HCT116 (cell line): ENCODE results near the gene CAPN15. TPM values are rescaled to one million over a fixed set of nuclear protein-coding genes. Genes with fewer than 3 reads are reported as not detected.

Experiments
- ATAC-seq: fragments of 200-7000 bp; cut with Tn5 transposase; 2 replicates; pipeline ENCODE4 v1.9.1; 2020; ENCODE audit warnings: mild to moderate bottlenecking, moderate library complexity
- BruUV-seq: library from RNA; stranded (reverse); fragments of 400-500 nt; replicated peaks from 2 replicates; lab custom pipeline; 2021; lab: Mats Ljungman, UMichigan
- CTCF ChIA-PET: fragments of 300-600 bp; sonication (Branson Sonifier 250); formaldehyde crosslinking; loops from one replicate; lab custom pipeline; 2021; ENCODE audit warnings: antibody characterized with exemption; lab: Charles Lee
- POLR2A ChIA-PET: fragments of 300-600, 350-600 bp; sonication (Branson Sonifier 250); formaldehyde crosslinking; loops from one replicate; lab custom pipeline; 2021; ENCODE audit warnings: antibody characterized with exemption; lab: Charles Lee
- RAD21 ChIA-PET, 2 experiments: fragments of 300-600 bp; sonication (Branson Sonifier 250); formaldehyde crosslinking; loops; one replicate each; lab custom pipeline; 2023; ENCODE audit warnings: low total read pairs in 2 of 2; ENCODE audit not compliant: uncharacterized antibody in 2 of 2, unreplicated experiment in 2 of 2, low non-redundant PET in 1 of 2; lab: Charles Lee
- DNase-seq: peaks from one replicate; pipeline ENCODE4 v3.0.0-alpha.2; 2010; ENCODE audit warnings: low read depth, low spot score
- H2AFZ ChIP-seq: fragments of 200-600 bp; shearing (Covaris generic), sonication (generic); 2 replicates; pipeline ENCODE4 v1.6.1; 2017; ENCODE audit warnings: low read depth, mixed run types, mixed read lengths, antibody characterized with exemption, low read length; ENCODE audit not compliant: poor library complexity, severe bottlenecking
- H3K27ac ChIP-seq: 2 replicates; pipeline ENCODE4 v1.5.1; 2012; ENCODE audit warnings: low read depth, low read length
- H3K27me3 ChIP-seq: fragments of 200-600 bp; sonication (generic); 2 replicates; pipeline ENCODE4 v1.6.1; 2016; ENCODE audit warnings: mixed run types, low read length, mixed read lengths; ENCODE audit not compliant: insufficient read depth
- H3K36me3 ChIP-seq, 2 experiments: fragments of 200-500 bp in 1 of 2; fragments of 200-600 bp in 1 of 2; sonication (Bioruptor generic) in 1 of 2; sonication (generic) in 1 of 2; 2 replicates each; pipeline versions ENCODE4 v1.5.1 to v1.6.1; 2014 to 2016; ENCODE audit warnings: low read length in 2 of 2, inconsistent platforms in 1 of 2, mixed read lengths in 1 of 2, mixed run types in 1 of 2; ENCODE audit not compliant: insufficient read depth in 2 of 2, control insufficient read depth in 1 of 2
- H3K4me1 ChIP-seq, 2 experiments: fragments of 200-600 bp in 1 of 2; sonication (generic) in 1 of 2; 2 replicates each; pipeline versions ENCODE4 v1.5.1 to v1.6.1; 2012 to 2017; ENCODE audit warnings: low read length in 2 of 2, inconsistent platforms in 1 of 2, mild to moderate bottlenecking in 1 of 2, mixed read lengths in 1 of 2, mixed run types in 1 of 2, moderate library complexity in 1 of 2; ENCODE audit not compliant: insufficient read depth in 2 of 2, control insufficient read depth in 1 of 2
- H3K4me2 ChIP-seq: fragments of 200-600 bp; sonication (generic); 2 replicates; pipeline ENCODE4 v1.6.1; 2017; ENCODE audit warnings: mixed run types, low read length, mixed read lengths
- H3K4me3 ChIP-seq, 2 experiments: fragments of 200-600 bp in 1 of 2; sonication (generic) in 1 of 2; replicated peaks in 1 of 2; 2 replicates each; pipeline ENCODE4 v1.5.1; 2011 to 2016; ENCODE audit warnings: low read length in 2 of 2, control low read depth in 1 of 2, low read depth in 1 of 2, mild to moderate bottlenecking in 1 of 2, mixed read lengths in 1 of 2, mixed run types in 1 of 2
- H3K79me2 ChIP-seq: fragments of 200-600 bp; sonication (generic); 2 replicates; pipeline ENCODE4 v1.6.1; 2017; ENCODE audit warnings: mild to moderate bottlenecking, mixed run types, low read length, moderate library complexity, mixed read lengths; ENCODE audit not compliant: insufficient read depth
- H3K9ac ChIP-seq: fragments of 200-600 bp; sonication (generic); 2 replicates; pipeline ENCODE4 v1.6.1; 2016; ENCODE audit warnings: low read length, mixed read lengths
- H3K9me2 ChIP-seq: fragments of 200-600 bp; sonication (generic), shearing (Covaris generic); 2 replicates; pipeline ENCODE4 v1.6.1; 2017; ENCODE audit warnings: mixed run types, mild to moderate bottlenecking, moderate library complexity; ENCODE audit not compliant: insufficient read depth
- H3K9me3 ChIP-seq, 2 experiments: fragments of 200-500 bp in 1 of 2; fragments of 200-600 bp in 1 of 2; sonication (Bioruptor generic) in 1 of 2; sonication (generic) in 1 of 2; 2 replicates each; pipeline ENCODE4 v1.6.1; 2014 to 2017; ENCODE audit warnings: low read length in 2 of 2, mixed read lengths in 2 of 2, inconsistent platforms in 1 of 2, low read depth in 1 of 2, mild to moderate bottlenecking in 1 of 2, mixed run types in 1 of 2, moderate library complexity in 1 of 2; ENCODE audit not compliant: control insufficient read depth in 1 of 2, insufficient read depth in 1 of 2
- H4K20me1 ChIP-seq: fragments of 200-600 bp; sonication (generic), shearing (Covaris generic); 2 replicates; pipeline ENCODE4 v1.6.1; 2017; ENCODE audit warnings: mixed run types, mild to moderate bottlenecking, moderate library complexity; ENCODE audit not compliant: insufficient read depth
- CBX3 ChIP-seq: IDR thresholded peaks from 2 replicates; pipeline ENCODE4 v1.6.1; 2012; ENCODE audit warnings: low read depth
- EGR1 ChIP-seq: IDR thresholded peaks from 2 replicates; pipeline ENCODE4 v1.6.1; 2012; ENCODE audit warnings: low read depth
- EZH2 ChIP-seq: fragments of 200-600 bp; sonication (generic); IDR thresholded peaks from 2 replicates; pipeline ENCODE4 v1.6.1; 2017; ENCODE audit warnings: antibody characterized with exemption, mixed run types
- SIN3A ChIP-seq: IDR thresholded peaks from 2 replicates; pipeline ENCODE4 v1.6.1; 2012; ENCODE audit warnings: low read depth
- SP1 ChIP-seq: IDR thresholded peaks from 2 replicates; pipeline ENCODE4 v1.6.1; 2012; ENCODE audit warnings: low read depth
- ZNF274 ChIP-seq: fragments of 200-500 bp; sonication (Bioruptor generic); IDR thresholded peaks from 2 replicates; pipeline ENCODE4 v1.6.1; 2014; ENCODE audit warnings: mild to moderate bottlenecking, low read depth, low read length, inconsistent platforms
- intact Hi-C: fragments of 100-400 bp; cut with micrococcal nuclease; formaldehyde crosslinking; loops from 2 replicates; pipeline ENCODE4 v1.10.0; 2022
- total RNA-seq: library from RNA; stranded (reverse); gene quantifications from one replicate; pipeline ENCODE4 v1.2.1, GENCODE V29; 2021; ENCODE audit not compliant: unreplicated experiment
- TF ChIP-seq, protein P1 (sequence below): IDR thresholded peaks from 2 replicates; pipeline ENCODE4 v1.6.1; 2012
- TF ChIP-seq, protein P2 (sequence below), 3 experiments: fragments of 200-600 bp in 1 of 3; sonication (generic) in 1 of 3; IDR thresholded peaks in 2 of 3; conservative IDR thresholded peaks in 1 of 3; 2 replicates each; pipeline ENCODE4 v1.5.1; 2012 to 2017; ENCODE audit warnings: low read depth in 2 of 3, low read length in 2 of 3, antibody characterized with exemption in 1 of 3, borderline replicate concordance in 1 of 3, control low read depth in 1 of 3, mild to moderate bottlenecking in 1 of 3, mixed read lengths in 1 of 3, mixed run types in 1 of 3, moderate library complexity in 1 of 3; ENCODE audit not compliant: insufficient read depth in 1 of 3

Gene CAPN15
- total RNA-seq, 1 experiment from 2014 or later = 39.0 TPM

DNA sequence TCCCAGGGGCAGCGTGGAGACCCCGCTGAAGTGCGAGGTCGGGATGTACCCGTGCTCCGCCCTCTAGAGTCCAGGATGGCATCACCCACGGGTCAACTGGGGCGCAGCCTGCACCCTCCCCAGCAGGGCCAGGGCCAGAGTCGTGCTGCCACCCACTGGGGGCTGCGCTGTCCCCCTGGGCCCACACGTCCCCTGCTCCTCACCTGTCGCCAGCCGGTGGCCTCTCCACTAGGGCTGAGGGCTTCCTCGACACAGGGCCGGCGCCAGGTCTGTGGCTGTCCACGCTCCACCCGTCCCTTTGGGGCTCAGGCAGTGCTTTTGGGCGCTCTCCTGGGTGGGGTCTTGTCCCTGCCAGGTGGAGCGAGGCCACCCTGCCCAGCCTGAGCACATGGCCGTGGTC, 21.1 kb downstream of the CAPN15 start:
- H3K9ac ChIP-seq = no peak overlapping the region
- H3K79me2 ChIP-seq = peaks cover 4% of the 10 kb centered on the region; the same call in 1 of the 2 replicates
- no peaks in the 10 kb centered on the region for H4K20me1 ChIP-seq
- no peaks in the 10 kb centered on the region for H3K27me3 ChIP-seq
- DNase-seq (no peak), ATAC-seq (no peak)
- no peaks in the 10 kb centered on the region for H3K4me1 ChIP-seq
- TF ChIP-seq, protein P1, sequence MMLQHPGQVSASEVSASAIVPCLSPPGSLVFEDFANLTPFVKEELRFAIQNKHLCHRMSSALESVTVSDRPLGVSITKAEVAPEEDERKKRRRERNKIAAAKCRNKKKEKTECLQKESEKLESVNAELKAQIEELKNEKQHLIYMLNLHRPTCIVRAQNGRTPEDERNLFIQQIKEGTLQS = no peak
- TF ChIP-seq ZNF274 = no peak
- TF ChIP-seq EZH2 = no peak
- TF ChIP-seq CBX3 = no peak
- TF ChIP-seq EGR1 = no peak
- no peak for TF ChIP-seq SIN3A
- TF ChIP-seq, all 23 proteins: peak for 0
- BruUV-seq = no TSS peak
- no peak overlapping the region for H3K4me3 ChIP-seq
- no peaks in the 10 kb centered on the region for H3K36me3 ChIP-seq
- CTCF ChIA-PET = no interaction called here
- RAD21 ChIA-PET = no interaction called here
- POLR2A ChIA-PET = no interaction called here
- no peak overlapping the region for H3K27ac ChIP-seq
- intact Hi-C loops = no loop called here
- no peak overlapping the region for H2AFZ ChIP-seq
- H3K9me3 ChIP-seq = no peaks in the 10 kb centered on the region
- H3K9me2 ChIP-seq = no peaks in the 10 kb centered on the region
- H3K4me2 ChIP-seq = no peak overlapping the region

DNA sequence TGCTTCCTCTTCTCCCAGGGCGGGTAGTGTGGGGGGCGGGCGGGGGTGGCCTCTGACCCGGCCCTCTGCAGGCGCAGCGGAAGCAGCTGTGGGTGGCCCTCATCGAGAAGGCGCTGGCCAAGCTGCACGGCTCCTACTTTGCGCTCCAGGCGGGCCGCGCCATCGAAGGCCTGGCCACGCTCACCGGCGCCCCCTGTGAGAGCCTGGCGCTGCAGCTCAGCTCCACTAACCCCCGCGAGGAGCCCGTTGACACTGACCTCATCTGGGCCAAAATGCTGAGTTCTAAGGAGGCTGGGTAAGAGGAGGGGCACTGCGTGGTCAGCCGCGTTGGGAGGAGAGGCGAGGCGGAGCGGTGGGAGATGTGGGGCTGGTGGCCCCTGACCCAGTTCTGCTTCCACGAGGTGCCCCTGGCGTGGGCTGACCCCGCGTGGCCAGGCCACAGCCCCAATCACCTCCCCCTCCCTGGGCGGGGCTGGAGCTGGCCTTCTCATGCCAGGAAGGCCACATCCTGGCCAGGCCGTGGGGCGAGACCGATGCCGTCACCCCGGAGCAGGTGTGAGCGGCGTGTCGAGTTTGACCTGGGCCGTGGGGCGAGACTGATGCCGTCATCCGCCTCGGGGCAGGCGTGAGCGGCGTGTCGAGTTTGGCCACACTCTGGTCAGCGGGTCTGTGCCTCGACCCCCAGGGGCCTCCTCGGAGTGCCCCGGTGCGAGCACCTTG, 22.2 kb downstream of the CAPN15 start:
- no peaks in the 10 kb centered on the region for H3K27me3 ChIP-seq
- intact Hi-C loops = no loop called here
- H3K79me2 ChIP-seq = no peaks in the 10 kb centered on the region
- H3K4me1 ChIP-seq = no peaks in the 10 kb centered on the region
- ChIA-PET POLR2A (no interaction called here), RAD21 (no interaction called here), CTCF (no interaction called here)
- no peak for TF ChIP-seq SP1
- TF ChIP-seq, protein P2, sequence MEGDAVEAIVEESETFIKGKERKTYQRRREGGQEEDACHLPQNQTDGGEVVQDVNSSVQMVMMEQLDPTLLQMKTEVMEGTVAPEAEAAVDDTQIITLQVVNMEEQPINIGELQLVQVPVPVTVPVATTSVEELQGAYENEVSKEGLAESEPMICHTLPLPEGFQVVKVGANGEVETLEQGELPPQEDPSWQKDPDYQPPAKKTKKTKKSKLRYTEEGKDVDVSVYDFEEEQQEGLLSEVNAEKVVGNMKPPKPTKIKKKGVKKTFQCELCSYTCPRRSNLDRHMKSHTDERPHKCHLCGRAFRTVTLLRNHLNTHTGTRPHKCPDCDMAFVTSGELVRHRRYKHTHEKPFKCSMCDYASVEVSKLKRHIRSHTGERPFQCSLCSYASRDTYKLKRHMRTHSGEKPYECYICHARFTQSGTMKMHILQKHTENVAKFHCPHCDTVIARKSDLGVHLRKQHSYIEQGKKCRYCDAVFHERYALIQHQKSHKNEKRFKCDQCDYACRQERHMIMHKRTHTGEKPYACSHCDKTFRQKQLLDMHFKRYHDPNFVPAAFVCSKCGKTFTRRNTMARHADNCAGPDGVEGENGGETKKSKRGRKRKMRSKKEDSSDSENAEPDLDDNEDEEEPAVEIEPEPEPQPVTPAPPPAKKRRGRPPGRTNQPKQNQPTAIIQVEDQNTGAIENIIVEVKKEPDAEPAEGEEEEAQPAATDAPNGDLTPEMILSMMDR (IDR thresholded peaks at IDR 0.05 in 2 of 3, conservative IDR thresholded peaks at IDR 0.05 in 1 of 3; ENCODE audit: borderline replicate concordance in 1 of 3, insufficient read depth in 1 of 3, low read depth in 2 of 3, low read length in 2 of 3) = peak in 2 of 3 experiments; percentile 15 to 19; a peak in 1 of 6 replicates
- no peak overlapping the region for H3K4me2 ChIP-seq
- H4K20me1 ChIP-seq = no peaks in the 10 kb centered on the region
- ATAC-seq (0 out of 2 replicates have a peak, but pooled peaks have one; percentile 12), DNase-seq (no peak)
- H2AFZ ChIP-seq = no peak overlapping the region
- H3K4me3 ChIP-seq = no peak overlapping the region
- H3K27ac ChIP-seq = no peak overlapping the region
- no peak overlapping the region for H3K9ac ChIP-seq
- H3K9me3 ChIP-seq = no peaks in the 10 kb centered on the region
- no peaks in the 10 kb centered on the region for H3K9me2 ChIP-seq
- BruUV-seq = no TSS peak
- no peaks in the 10 kb centered on the region for H3K36me3 ChIP-seq
